GM12801 (cell line): ENCODE measurements around the gene SEC23B.

Source experiments
- CTCF ChIP-seq: IDR thresholded peaks from one replicate; pipeline ENCODE4 v1.5.1; 2011; ENCODE audit warnings: control low read depth; ENCODE audit not compliant: insufficient read length; ENCODE audit errors: extremely low read depth

Gene SEC23B

GRCh38 chr20:18577942-18578341 is 70.2 kb downstream of the SEC23B start:
- no peak for TF ChIP-seq CTCF

GRCh38 chr20:18578581-18578980 is 70.8 kb downstream of the SEC23B start:
- no peak for TF ChIP-seq CTCF

GRCh38 chr20:18580012-18580411 is 72.3 kb downstream of the SEC23B start:
- no peak for TF ChIP-seq CTCF

GRCh38 chr20:18585134-18585533 is 77.4 kb downstream of the SEC23B start:
- no peak for TF ChIP-seq CTCF

GRCh38 chr20:18587665-18588573 is 80.2 kb downstream of the SEC23B start, which contains the start of gene DTD1:
TSS of gene DTD1 (plus strand) at chr20:18588054. CDS start at chr20:18588073, 19 bp downstream.
- TF ChIP-seq CTCF, result no peak

- TF ChIP-seq CTCF, result no peak
Measured at GRCh38 chr20:18588574-18588933, 80.8 kb downstream of the SEC23B start.

GRCh38 chr20:18589941-18590674 is 82.4 kb downstream of the SEC23B start:
- TF ChIP-seq CTCF, result no peak
